HepG2 (cell line): ENCODE data around the gene BIRC5. TPM values are rescaled to one million over a fixed set of nuclear protein-coding genes. Genes with fewer than 3 reads are reported as not detected.

ENCODE experiments used
- BHLHE40 ChIP-seq: IDR thresholded peaks from 2 replicates; pipeline ENCODE4 v1.6.1; 2011; ENCODE audit warnings: low read length, improper control_type of control experiment
- HMGXB4 ChIP-seq, 2 experiments: sonication (generic) in 1 of 2; formaldehyde crosslinking in 1 of 2; IDR thresholded peaks; 2 replicates each; pipeline versions ENCODE4 v1.4.0 to v1.6.1; 2018 to 2020; ENCODE audit warnings: missing genetic modification reagents in 2 of 2, borderline replicate concordance in 1 of 2, low read depth in 1 of 2, mild to moderate bottlenecking in 1 of 2, missing biosample characterization in 1 of 2
- KAT7 ChIP-seq: IDR thresholded peaks from 2 replicates; pipeline ENCODE4 v1.6.1; 2018; ENCODE audit warnings: borderline replicate concordance, missing compliant biosample characterization
- RXRB ChIP-seq: IDR thresholded peaks from 2 replicates; pipeline ENCODE4 v1.6.1; 2016; ENCODE audit warnings: borderline replicate concordance, missing genetic modification reagents, missing compliant biosample characterization
- TEAD3 ChIP-seq: optimal IDR thresholded peaks from 2 replicates; pipeline ENCODE3; 2016; ENCODE audit warnings: borderline replicate concordance
- TFAP4 ChIP-seq: sonication (generic); IDR thresholded peaks from 2 replicates; pipeline ENCODE4 v1.6.1; 2016; ENCODE audit warnings: low read depth, borderline replicate concordance
- ZC3H4 ChIP-seq: sonication (generic); formaldehyde crosslinking; IDR thresholded peaks from 2 replicates; pipeline ENCODE4 v1.4.0; 2020; ENCODE audit warnings: missing genetic modification reagents, borderline replicate concordance
- ZHX1 ChIP-seq: sonication (generic); formaldehyde crosslinking; IDR thresholded peaks from 2 replicates; pipeline ENCODE4 v1.8.1; 2022; ENCODE audit warnings: low read depth, mild to moderate bottlenecking, missing genetic modification reagents
- ZNF550 ChIP-seq: sonication (generic); formaldehyde crosslinking; IDR thresholded peaks from 2 replicates; pipeline ENCODE4 v1.4.0; 2020; ENCODE audit warnings: mild to moderate bottlenecking, missing genetic modification reagents, borderline replicate concordance
- ZNF646 ChIP-seq: sonication (generic); formaldehyde crosslinking; IDR thresholded peaks from 2 replicates; pipeline ENCODE4 v1.9.0; 2021; ENCODE audit warnings: mild to moderate bottlenecking, missing genetic modification reagents
- ZNF704 ChIP-seq: sonication (generic); formaldehyde crosslinking; IDR thresholded peaks from 2 replicates; pipeline ENCODE4 v1.8.1; 2023; ENCODE audit warnings: mild to moderate bottlenecking, inconsistent platforms, moderate library complexity, missing genetic modification reagents, borderline replicate concordance
- ZNF766 ChIP-seq: sonication (generic); formaldehyde crosslinking; IDR thresholded peaks from 2 replicates; pipeline ENCODE4 v1.5.0; 2020; ENCODE audit warnings: missing genetic modification reagents, borderline replicate concordance
- ZSCAN21 ChIP-seq: sonication (generic); formaldehyde crosslinking; IDR thresholded peaks from 2 replicates; pipeline ENCODE4 v1.8.0; 2022; ENCODE audit warnings: mild to moderate bottlenecking, missing genetic modification reagents, moderate library complexity, borderline replicate concordance
- polyA plus RNA-seq, 8 experiments: library from polyadenylated mRNA; depleted of rRNA in 3 of 8; stranded (reverse) in 7 of 8; unstranded in 1 of 8; fragments of >200 nt; fragmentation: Illumina TruSeq in 4 of 8; extraction: Trizol in 4 of 8; gene quantifications; 2 replicates each; pipeline versions ENCODE4 v1.2.1 to v1.2.3, GENCODE V29; 2011 to 2016; ENCODE audit warnings: low read depth in 4 of 8, missing spikeins in 1 of 8, mixed read lengths in 1 of 8; ENCODE audit not compliant: insufficient read depth in 1 of 8
- total RNA-seq, 5 experiments: library from RNA; depleted of rRNA; stranded (reverse); fragments of >200 nt; fragmentation: Illumina TruSeq; extraction: Trizol; gene quantifications; 2 replicates each; pipeline ENCODE4 v1.2.3, GENCODE V29; 2016; ENCODE audit warnings: low read depth in 1 of 5

The BIRC5 gene
- total and polyA plus RNA-seq, 2 of the 13 experiments (the other 11 are each of a cell fraction or from before 2014, with no cell fraction given): 30.3 to 135 TPM

GRCh38 chr17:78176548-78177025, 37.5 kb upstream of the BIRC5 start (continued):
- TF ChIP-seq ZHX1 (CRISPR knock-in tag): 0 out of 2 replicates have a peak, but pooled peaks have one; percentile 75
- TF ChIP-seq ZNF646 (CRISPR knock-in tag): 0 out of 2 replicates have a peak, but pooled peaks have one; percentile 13
- TF ChIP-seq RXRB (CRISPR knock-in tag): 0 out of 2 replicates have a peak, but pooled peaks have one; percentile 12
- TF ChIP-seq ZNF550 (CRISPR knock-in tag): 0 out of 2 replicates have a peak, but pooled peaks have one; percentile 26
- TF ChIP-seq BHLHE40: peak; percentile 49; the same call in 1 of the 2 replicates
- peak; percentile 24 for TF ChIP-seq TEAD3 (CRISPR knock-in tag)
- no peak for TF ChIP-seq KAT7
- no peak for TF ChIP-seq TFAP4
- peak; percentile 32; the same call in 1 of the 2 replicates for TF ChIP-seq ZNF766 (CRISPR knock-in tag)
- 0 out of 2 replicates have a peak, but pooled peaks have one; percentile 52 for TF ChIP-seq ZC3H4 (CRISPR knock-in tag)
- TF ChIP-seq ZNF704 (CRISPR knock-in tag): no peak
- TF ChIP-seq HMGXB4 (CRISPR knock-in tag; IDR thresholded peaks at IDR 0.05; ENCODE audit: borderline replicate concordance in 1 of 2, low read depth in 1 of 2): peak; percentile 41 to 55; a peak in 2 of 4 replicates
- no peak for TF ChIP-seq ZSCAN21 (CRISPR knock-in tag)
